Smooth muscle cell (in vitro differentiated cells): ENCODE measurements around the gene B3GALT6. TPM values are rescaled to one million over a fixed set of nuclear protein-coding genes. Genes with fewer than 3 reads are reported as not detected.

Source experiments
- DNase-seq: peaks from one replicate; lab custom pipeline; 2025; ENCODE audit not compliant: unreplicated experiment; lab: John Stamatoyannopoulos, UW
- H2AFZ ChIP-seq: fragments of 200-600 bp; sonication (generic); 2 replicates; pipeline ENCODE4 v1.6.0; 2016; ENCODE audit warnings: antibody characterized with exemption, low read depth, mild to moderate bottlenecking
- H3F3A ChIP-seq: fragments of 200-600 bp; sonication (generic); 2 replicates; pipeline ENCODE4 v1.6.0; 2017; ENCODE audit warnings: antibody characterized with exemption, low read depth
- H3K27ac ChIP-seq: fragments of 200-600 bp; sonication (generic); 2 replicates; pipeline ENCODE4 v1.5.1; 2016; ENCODE audit warnings: low read depth, mild to moderate bottlenecking
- H3K27me3 ChIP-seq: fragments of 200-600 bp; sonication (generic); 2 replicates; pipeline ENCODE4 v1.6.1; 2016; ENCODE audit warnings: low read depth, mild to moderate bottlenecking
- H3K36me3 ChIP-seq: fragments of 200-600 bp; sonication (generic); 2 replicates; pipeline ENCODE4 v1.5.1; 2016; ENCODE audit warnings: low read depth
- H3K4me1 ChIP-seq: fragments of 200-600 bp; sonication (generic); 2 replicates; pipeline ENCODE4 v1.5.1; 2016; ENCODE audit warnings: low read depth
- H3K4me2 ChIP-seq: fragments of 200-600 bp; sonication (generic); 2 replicates; pipeline ENCODE4 v1.6.0; 2016; ENCODE audit warnings: mild to moderate bottlenecking
- H3K4me3 ChIP-seq: fragments of 200-600 bp; sonication (generic); 2 replicates; pipeline ENCODE4 v1.5.1; 2016; ENCODE audit warnings: mild to moderate bottlenecking
- H3K79me2 ChIP-seq: fragments of 200-600 bp; sonication (generic); 2 replicates; pipeline ENCODE4 v1.6.0; 2016; ENCODE audit warnings: low read depth, mild to moderate bottlenecking
- H3K9ac ChIP-seq: fragments of 200-600 bp; sonication (generic); 2 replicates; pipeline ENCODE4 v1.6.0; 2016; ENCODE audit warnings: low read depth
- H3K9me3 ChIP-seq: fragments of 200-600 bp; sonication (generic); replicated peaks from 2 replicates; pipeline ENCODE4 v1.5.1; 2016; ENCODE audit warnings: low read depth
- H4K20me1 ChIP-seq: fragments of 200-600 bp; sonication (generic); 2 replicates; pipeline ENCODE4 v1.6.0; 2016; ENCODE audit warnings: low read depth
- CTCF ChIP-seq: fragments of 200-600 bp; sonication (generic); IDR thresholded peaks from 2 replicates; pipeline ENCODE4 v1.5.1; 2017; ENCODE audit warnings: borderline replicate concordance, mild to moderate bottlenecking, antibody characterized with exemption; ENCODE audit not compliant: insufficient read depth, poor library complexity, severe bottlenecking
- WGBS: methylation state at CpG from one replicate; pipeline ENCODE4 v1.1.7; 2016; ENCODE audit warnings: low lambda C conversion rate; 5-methylcytosine and 5-hydroxymethylcytosine counted together
- polyA plus RNA-seq: library from polyadenylated mRNA; unstranded; fragments of >200 nt; fragmentation: Nextera tagmentation; extraction: Ambion mirVana; gene quantifications from 2 replicates; pipeline ENCODE4 v1.2.1, GENCODE V29; 2016
- total RNA-seq: library from RNA; depleted of rRNA; stranded (reverse); fragments of >200 nt; gene quantifications from 2 replicates; pipeline ENCODE4 v1.2.3, GENCODE V29; 2014

B3GALT6 gene
- total and polyA plus RNA-seq, 2 experiments from 2014 or later, result 15.0 to 33.2 TPM

DNA sequence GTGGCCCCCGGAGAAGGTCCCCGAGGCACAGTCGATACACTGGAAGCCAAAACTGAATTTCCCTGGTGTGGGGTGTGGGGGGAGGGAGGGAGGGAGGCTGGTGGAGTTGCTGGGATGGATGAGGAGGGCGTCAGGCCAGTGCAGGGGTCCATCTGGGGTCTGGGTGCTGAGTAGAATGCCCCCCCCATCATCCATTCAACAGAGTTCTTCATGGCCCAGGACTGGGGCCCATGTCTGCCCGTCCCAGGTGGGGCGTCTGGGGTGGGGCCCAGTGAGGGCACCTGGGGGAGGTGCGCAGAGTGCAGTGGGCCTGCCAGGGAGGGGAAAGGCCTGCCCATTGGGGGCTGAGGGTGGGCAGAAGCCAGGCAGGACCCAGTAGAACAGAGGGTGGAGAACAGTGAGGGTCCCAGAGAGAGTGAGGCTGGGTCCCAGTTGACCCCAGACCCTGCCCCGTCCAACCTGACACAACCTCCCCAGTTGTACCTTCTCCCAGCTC lies 27.6 kb upstream of the B3GALT6 start:
- Histone ChIP-seq H3K79me2 (no peaks in the 10 kb centered on the region), H2AFZ (no peak overlapping the region), H3F3A (no peaks in the 10 kb centered on the region), H3K9ac (no peak overlapping the region), H3K4me3 (no peak overlapping the region), H3K36me3 (no peaks in the 10 kb centered on the region), H3K4me2 (no peak overlapping the region), H3K4me1 (peaks cover 9% of the 10 kb centered on the region), H3K9me3 (no peaks in the 10 kb centered on the region), H3K27ac (no peak overlapping the region), H3K27me3 (no peaks in the 10 kb centered on the region), H4K20me1 (no peaks in the 10 kb centered on the region)
- DNase-seq, result no peak
- whole genome bisulfite sequencing, result 100% methylated on average over 4 of the region's 8 CpGs
- no peak for TF ChIP-seq CTCF

DNA sequence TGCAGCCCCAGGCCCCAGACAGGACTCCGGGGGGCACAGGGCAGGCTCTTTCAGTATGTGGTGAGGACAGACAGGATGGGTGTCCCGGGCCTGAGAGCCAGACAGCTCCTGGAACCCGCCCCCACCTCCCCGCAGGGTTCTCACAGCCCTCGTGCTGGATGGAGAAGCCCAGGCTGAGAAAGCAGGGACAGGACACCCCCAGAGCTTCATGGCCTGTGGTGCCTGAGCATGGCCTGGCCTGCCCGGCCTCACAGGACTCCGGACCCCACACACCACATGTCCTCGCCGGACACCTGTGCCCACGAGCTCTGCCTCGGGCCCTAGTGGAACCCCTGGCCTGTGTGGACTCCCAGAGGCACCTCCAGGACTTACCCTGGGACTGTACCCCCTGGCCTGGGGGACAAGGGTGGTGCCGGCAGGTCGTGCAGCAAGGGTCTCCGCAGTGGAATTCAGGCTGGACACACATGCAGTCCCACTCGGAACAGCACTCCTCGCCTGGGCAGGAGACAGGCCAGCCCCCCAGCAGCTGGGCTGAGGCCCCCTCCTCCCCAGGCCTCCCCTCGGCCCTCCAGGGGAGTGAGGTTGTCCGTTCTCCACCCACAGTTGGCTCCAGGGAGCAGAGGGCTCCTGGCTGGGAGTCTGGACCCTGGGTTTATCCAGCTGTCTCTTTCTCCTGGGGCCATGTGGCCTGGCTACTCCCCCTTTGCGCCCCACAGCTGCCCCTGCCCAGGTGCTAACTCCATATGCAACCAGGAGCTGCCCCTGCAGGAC lies 26.9 kb upstream of the B3GALT6 start:
- H3K4me1 ChIP-seq, result peaks cover 9% of the 10 kb centered on the region
- H3K9me3 ChIP-seq, result no peaks in the 10 kb centered on the region
- no peak overlapping the region for H2AFZ ChIP-seq
- H3K36me3 ChIP-seq, result no peaks in the 10 kb centered on the region
- H3K4me3 ChIP-seq, result no peak overlapping the region
- peak overlapping the region; percentile 85 for H3K4me2 ChIP-seq
- H3K27me3 ChIP-seq, result no peaks in the 10 kb centered on the region
- H3K79me2 ChIP-seq, result no peaks in the 10 kb centered on the region
- no peaks in the 10 kb centered on the region for H4K20me1 ChIP-seq
- no peak overlapping the region for H3K9ac ChIP-seq
- no peak overlapping the region for H3K27ac ChIP-seq
- WGBS, result 89% methylated on average over 18 of the region's 19 CpGs
- no peak for TF ChIP-seq CTCF
- DNase-seq, result no peak
- H3F3A ChIP-seq, result no peaks in the 10 kb centered on the region

- Histone ChIP-seq H3K27ac (no peak overlapping the region), H3K79me2 (no peaks in the 10 kb centered on the region), H3K4me1 (peaks cover 9% of the 10 kb centered on the region), H4K20me1 (no peaks in the 10 kb centered on the region), H3K9ac (peak overlapping the region; percentile 17), H3F3A (no peaks in the 10 kb centered on the region), H3K4me2 (peak overlapping the region; percentile 85), H3K9me3 (no peaks in the 10 kb centered on the region), H3K36me3 (no peaks in the 10 kb centered on the region), H3K4me3 (peak overlapping the region; percentile 31), H3K27me3 (no peaks in the 10 kb centered on the region), H2AFZ (no peak overlapping the region)
- DNase-seq, result no peak
- TF ChIP-seq CTCF, result no peak
- WGBS, result 52% methylated on average over 27 of the region's 31 CpGs
These were observed 26.2 kb upstream of the B3GALT6 start for GRCh38 chr1:1205769-1206375.
